ENCODE measurements around the gene LRRC1. TPM values are rescaled to one million over a fixed set of nuclear protein-coding genes. Genes with fewer than 3 reads are reported as not detected.

The LRRC1 gene
- total and polyA plus RNA-seq, 8 donors, result 5.2 to 11.6 (median 7.6) TPM

GRCh38 chr6:53790886-53791285 lies 3.9 kb upstream of the LRRC1 start:
- TF ChIP-seq CTCF (IDR thresholded peaks at IDR 0.05), result no peak
- Histone ChIP-seq H3K4me3 (no peak overlapping the region), H3K4me1 (peaks cover 0 to 11% (median 7%) of the 10 kb centered on the region in 3 donors), H3K36me3 (no peaks in the 10 kb centered on the region), H3K27me3 (no peaks in the 10 kb centered on the region), H3K27ac (no peak overlapping the region), H3K9me3 (no peaks in the 10 kb centered on the region)
- FAIRE-seq (no peak), DNase-seq (no peak), ATAC-seq (no peak)
- 58 to 64% methylated on average over 2 of the region's 2 CpGs for WGBS, 2 donors
- intact Hi-C loops (cut with DNase I), result no loop called here

- Histone ChIP-seq H3K4me3 (no peak overlapping the region), H3K9me3 (no peaks in the 10 kb centered on the region), H3K36me3 (no peaks in the 10 kb centered on the region), H3K27me3 (no peaks in the 10 kb centered on the region), H3K4me1 (peaks cover 4 to 18% (median 7%) of the 10 kb centered on the region in 3 donors), H3K27ac (peak overlapping the region in 3 of 4 donors; percentile 67 to 83 (median 68))
- WGBS, 2 donors, result 40 to 41% methylated on average over 2 of the region's 2 CpGs
- intact Hi-C loops (cut with DNase I), result no loop called here
- no peak for TF ChIP-seq CTCF (IDR thresholded peaks at IDR 0.05)
- DNase-seq, result no peak
- no peak for FAIRE-seq
- ATAC-seq, result no peak
Observed at GRCh38 chr6:53792016-53792415, 2.8 kb upstream of the LRRC1 start.

GRCh38 chr6:53792973-53793317 lies 1.9 kb upstream of the LRRC1 start:
- 10 to 11% methylated on average over 3 of the region's 3 CpGs for WGBS, 2 donors
- DNase-seq (no peak), ATAC-seq (no peak), FAIRE-seq (no peak)
- TF ChIP-seq CTCF (IDR thresholded peaks at IDR 0.05), result no peak
- Histone ChIP-seq H3K4me3 (peak overlapping the region in 3 of 4 donors; percentile 75 to 91 (median 81)), H3K27ac (peak overlapping the region; percentile 67 to 83 (median 72)), H3K36me3 (no peaks in the 10 kb centered on the region), H3K4me1 (peaks cover 6 to 21% (median 7%) of the 10 kb centered on the region in 3 donors), H3K9me3 (no peaks in the 10 kb centered on the region), H3K27me3 (no peaks in the 10 kb centered on the region)
- intact Hi-C loops (cut with DNase I), result no loop called here

DNA sequence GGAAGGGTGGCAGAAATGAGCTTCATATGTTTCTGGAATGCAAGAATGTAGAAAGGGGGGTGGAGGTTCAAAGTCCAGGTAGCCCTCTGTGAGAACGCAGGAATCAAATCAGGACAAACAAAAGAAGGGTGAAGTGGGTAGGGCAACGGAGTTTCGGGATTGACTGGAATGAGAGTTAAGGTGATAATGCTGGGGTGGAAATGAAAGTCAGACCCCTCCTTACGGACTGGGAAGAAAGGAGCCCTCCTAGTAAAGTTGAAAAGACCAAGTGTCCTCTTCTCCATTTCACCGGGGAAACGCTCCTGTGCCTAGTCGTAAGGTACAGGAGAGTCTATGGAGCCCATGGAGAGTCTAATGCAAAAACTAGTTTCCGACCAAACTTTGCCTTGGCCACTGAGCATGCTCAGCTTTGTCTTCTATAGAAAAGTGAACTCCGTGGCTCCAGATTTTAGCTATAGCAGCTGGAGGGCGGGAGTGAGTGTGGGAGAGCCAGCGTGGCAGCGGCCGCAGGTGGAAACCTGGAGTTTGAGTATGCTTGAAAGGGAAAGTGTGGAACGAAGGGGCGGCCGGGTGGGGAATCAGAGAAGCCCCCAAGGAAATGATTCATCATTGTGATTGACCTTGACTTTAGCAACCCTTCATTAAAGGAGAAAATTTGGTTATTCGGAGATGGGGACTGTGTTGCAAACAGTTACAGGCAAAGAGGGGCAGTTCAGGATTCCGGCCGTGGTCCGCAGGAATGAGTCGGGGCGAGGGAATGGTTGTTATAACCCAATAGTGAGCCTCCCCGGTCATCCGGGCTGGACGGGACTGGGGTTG lies 1.3 kb upstream of the LRRC1 start:
- Histone ChIP-seq H3K9me3 (no peaks in the 10 kb centered on the region), H3K4me1 (peaks cover 6 to 21% (median 7%) of the 10 kb centered on the region in 3 donors), H3K27me3 (no peaks in the 10 kb centered on the region), H3K27ac (peak overlapping the region; percentile 67 to 83 (median 72)), H3K36me3 (no peaks in the 10 kb centered on the region), H3K4me3 (peak overlapping the region; percentile 75 to 94 (median 86))
- FAIRE-seq (no peak), ATAC-seq (peak; percentile 57 to 69 (median 62)), DNase-seq (peak; percentile 61 to 74 (median 68))
- no peak for TF ChIP-seq CTCF (IDR thresholded peaks at IDR 0.05)
- intact Hi-C loops (cut with DNase I), result no loop called here
- 0% methylated on average over 23 to 25 of the region's 25 CpGs for WGBS, 2 donors

All from pancreas (tissue), 10 donors.